Measurements from ENCODE around the gene PUS1. TPM values are rescaled to one million over a fixed set of nuclear protein-coding genes. Genes with fewer than 3 reads are reported as not detected.

Gene PUS1
- total and polyA plus RNA-seq, 2 donors (not counting 1 experiment from before 2014, with no cell fraction given) = 50.1 to 99.5 TPM

DNA sequence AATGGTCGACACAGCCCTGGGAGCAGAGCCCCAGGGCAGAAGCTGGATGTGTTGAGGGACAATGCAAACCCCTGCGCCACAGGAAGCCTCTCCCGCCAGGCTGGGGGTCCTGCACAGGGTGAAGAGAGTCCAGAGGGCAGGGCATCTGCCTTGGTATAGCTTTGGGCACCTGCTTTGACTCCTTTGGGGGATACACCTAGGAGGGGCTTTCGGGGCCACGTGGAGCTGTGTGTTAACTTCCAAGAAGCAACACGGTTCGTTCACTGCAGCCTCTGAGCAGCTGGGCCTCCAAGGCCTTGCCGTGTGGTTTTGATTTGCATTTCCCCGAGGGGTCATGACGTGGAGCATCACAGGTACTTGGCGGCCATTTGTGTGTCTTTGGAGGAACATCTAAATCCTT is 5.8 kb upstream of the PUS1 start:
- Histone ChIP-seq H2AFZ (ENCODE audit: insufficient read depth, low read depth, low read length, poor library complexity, severe bottlenecking) (no peak overlapping the region), H3K4me1 (ENCODE audit: control insufficient read depth in 2 of 2, insufficient read depth in 2 of 2, low read length in 2 of 2) (peaks cover 31 to 44% of the 10 kb centered on the region in 2 donors), H3K4me3 (ENCODE audit: control extremely low read depth in 1 of 5, extremely low read depth in 1 of 5, insufficient read depth in 1 of 5, low read depth in 2 of 5, low read length in 4 of 5) (peak overlapping the region in 3 of 5 experiments; percentile 15 to 33 (median 29)), H3K27ac (ENCODE audit: low read length in 2 of 2) (peak overlapping the region; percentile 61 to 68), H3K9me3 (ENCODE audit: control extremely low read depth in 1 of 3, control insufficient read depth in 2 of 3, insufficient read depth in 1 of 3, low read length in 2 of 3) (peaks cover 0 to 13% (median 0%) of the 10 kb centered on the region in 3 donors), H3K27me3 (replicated peaks in 1 of 4; ENCODE audit: control extremely low read depth in 1 of 4, control insufficient read depth in 3 of 4, insufficient read depth in 4 of 4, low read length in 3 of 4) (no peaks in the 10 kb centered on the region), H3K9ac (ENCODE audit: low read length) (peak overlapping the region; percentile 23), H3K4me2 (replicated peaks; ENCODE audit: low read depth, low read length, poor library complexity, severe bottlenecking) (peak overlapping the region; percentile 76), H4K20me1 (ENCODE audit: control insufficient read depth, insufficient read depth, low read length, poor library complexity, severe bottlenecking) (no peaks in the 10 kb centered on the region), H3K79me2 (ENCODE audit: control insufficient read depth, insufficient read depth, low read length) (no peaks in the 10 kb centered on the region), H3K36me3 (replicated peaks in 1 of 2; ENCODE audit: control extremely low read depth in 1 of 2, control insufficient read depth in 1 of 2, extremely low read depth in 1 of 2, insufficient read depth in 2 of 2, low read length in 1 of 2) (no peaks in the 10 kb centered on the region)
- DNase-seq (peak; percentile 88), ATAC-seq (ENCODE audit: low read depth) (peak; percentile 81)
- H3K27me3 Mint-ChIP-seq = no peaks in the 10 kb centered on the region
- peaks cover 39% of the 10 kb centered on the region for H3K4me1 Mint-ChIP-seq
- CTCF ChIA-PET = interaction anchor here (0.7 to 1.6 kb wide), 4 partner anchors 10 to 147 kb away, joined by 3 to 4 read pairs (median 4); partner anchors contain the start of gene EP400
- no peaks in the 10 kb centered on the region for H3K9me3 Mint-ChIP-seq (ENCODE audit: insufficient read depth)
- peak overlapping the region; percentile 78 for H3K27ac Mint-ChIP-seq
- intact Hi-C loops (cut with micrococcal nuclease) = loop anchor here (1.0 to 10.0 kb wide), 6 partner anchors 26 to 1048 kb away; partner anchors contain the start of genes EP400, MMP17 and RAN
- TF ChIP-seq CTCF (IDR thresholded peaks at IDR 0.05) (no peak), EZH2 (IDR thresholded peaks at IDR 0.05; ENCODE audit: borderline replicate concordance, insufficient read depth, low read depth, low read length, poor library complexity, severe bottlenecking) (no peak)
- WGBS (ENCODE audit: insufficient coverage) = 19% methylated on average over 8 of the region's 11 CpGs
- peak overlapping the region; percentile 76 for H3K4me3 Mint-ChIP-seq
- POLR2A ChIA-PET = interaction anchor here (0.6 to 1.9 kb wide), 3 partner anchors 27 to 140 kb away, joined by 4 to 9 read pairs (median 7); no protein-coding TSS in a partner anchor
